ENCODE results near the gene SYT8. TPM values are rescaled to one million over a fixed set of nuclear protein-coding genes. Genes with fewer than 3 reads are reported as not detected.

SYT8 gene, protein sequence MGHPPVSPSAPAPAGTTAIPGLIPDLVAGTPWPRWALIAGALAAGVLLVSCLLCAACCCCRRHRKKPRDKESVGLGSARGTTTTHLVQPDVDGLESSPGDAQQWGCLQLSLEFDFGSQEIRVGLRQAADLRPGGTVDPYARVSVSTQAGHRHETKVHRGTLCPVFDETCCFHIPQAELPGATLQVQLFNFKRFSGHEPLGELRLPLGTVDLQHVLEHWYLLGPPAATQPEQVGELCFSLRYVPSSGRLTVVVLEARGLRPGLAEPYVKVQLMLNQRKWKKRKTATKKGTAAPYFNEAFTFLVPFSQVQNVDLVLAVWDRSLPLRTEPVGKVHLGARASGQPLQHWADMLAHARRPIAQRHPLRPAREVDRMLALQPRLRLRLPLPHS
- total RNA-seq (2022; extraction: Qiagen RNA extraction; ENCODE audit: low read depth): 0.21 to 1.00 TPM (median 0.36 TPM) in 5 replicates

DNA sequence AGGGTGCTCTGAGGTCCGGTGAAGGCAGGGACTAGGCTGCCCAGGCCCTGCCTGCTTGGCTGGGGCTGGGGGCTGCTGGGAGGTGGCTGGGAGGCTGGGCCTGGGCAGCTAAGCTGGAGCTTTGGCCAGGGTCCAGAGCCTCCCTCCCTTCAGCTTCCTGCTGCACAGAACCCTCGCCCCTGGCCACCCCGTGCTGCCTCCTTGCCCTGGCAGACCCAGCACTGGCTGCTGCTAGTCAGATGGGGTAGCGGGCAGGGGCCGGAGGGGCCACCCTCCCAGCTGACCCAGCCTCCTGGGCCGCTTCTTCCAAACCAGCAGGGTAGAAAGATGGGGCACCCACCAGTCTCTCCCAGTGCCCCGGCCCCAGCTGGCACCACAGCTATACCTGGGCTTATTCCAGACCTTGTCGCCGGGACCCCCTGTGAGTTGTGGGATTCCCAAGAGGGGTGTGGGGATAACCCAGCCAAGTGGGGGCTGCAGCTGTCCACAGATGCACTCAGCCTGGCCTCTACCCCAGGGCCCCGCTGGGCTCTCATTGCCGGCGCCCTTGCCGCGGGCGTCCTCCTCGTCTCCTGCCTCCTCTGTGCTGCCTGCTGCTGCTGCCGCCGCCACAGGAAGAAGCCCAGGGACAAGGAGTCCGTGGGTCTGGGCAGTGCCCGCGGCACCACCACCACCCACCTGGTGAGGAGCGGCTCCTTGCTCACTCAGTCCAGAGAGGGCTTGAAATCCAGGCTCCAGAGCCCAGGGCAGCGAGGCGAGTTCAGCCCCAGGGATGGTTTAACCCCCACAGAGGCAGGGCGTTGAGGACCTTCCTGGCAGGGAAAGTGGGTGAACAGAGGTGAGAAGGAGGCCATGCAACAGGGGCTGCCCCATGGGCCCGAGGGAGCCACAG is at the start of gene SYT8:
Gene SYT8, plus strand, starts transcription at position 212 of the 892 bp plus-strand sequence. Its CDS starts 116 bp downstream, at position 328.

DNA sequence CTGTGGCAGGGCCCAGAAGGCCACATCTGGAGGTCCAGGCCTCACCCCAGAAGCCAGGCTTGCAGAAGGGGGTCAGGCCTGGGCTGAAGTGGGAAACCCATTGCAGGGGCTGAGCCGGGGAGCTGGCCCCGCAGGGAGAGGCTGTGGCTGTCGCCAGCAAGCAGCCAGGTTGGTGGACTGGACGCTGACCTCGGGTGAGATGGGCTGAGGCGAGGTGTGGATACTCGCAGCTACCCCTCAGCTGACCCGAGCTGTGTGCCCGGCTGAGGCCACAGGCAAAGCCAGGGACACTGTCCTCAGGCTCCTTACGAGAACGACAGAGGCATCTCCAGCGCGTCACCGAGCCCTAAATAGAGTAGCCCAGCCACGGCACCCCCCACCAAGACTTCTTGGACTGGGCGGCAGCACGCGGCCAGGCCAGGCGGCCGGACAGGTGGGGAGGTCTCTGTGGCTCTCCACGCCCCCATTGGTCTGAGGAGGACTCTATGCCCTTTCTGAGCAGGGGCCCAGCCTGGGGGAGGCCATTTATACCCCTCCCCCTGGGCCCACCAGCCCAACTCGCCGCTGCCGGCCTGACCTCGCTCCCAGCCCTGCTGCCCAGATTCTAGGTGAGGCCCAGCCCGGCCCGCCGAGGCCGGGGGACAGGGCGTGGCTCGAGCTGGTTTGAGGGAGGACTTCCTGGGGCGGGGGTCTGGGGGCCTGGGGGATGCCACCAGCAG is 3.8 kb downstream of the SYT8 start, which contains the start of gene TNNI2:
Gene TNNI2, plus strand, starts transcription at position 556 of the 719 bp plus-strand sequence. CDS start 716 bp downstream, outside the sequence.

GRCh38 chr11:1852877-1853276 is 18.1 kb downstream of the SYT8 start, which contains the start of gene LSP1:
Gene LSP1 (plus strand): TSS chr11:1853084. CDS start chr11:1853145, 61 bp downstream.

Other genes starting within 250 kb of the SYT8 start
- not detected in 5 replicates for gene KRTAP5-1, start 249.7 kb upstream of the SYT8 start, total RNA-seq (2022; extraction: Qiagen RNA extraction; ENCODE audit: low read depth)
- gene KRTAP5-2, start 236.7 kb upstream of the SYT8 start, total RNA-seq (2022; extraction: Qiagen RNA extraction; ENCODE audit: low read depth): not detected in 5 replicates
- gene KRTAP5-3, start 226.5 kb upstream of the SYT8 start, total RNA-seq (2022; extraction: Qiagen RNA extraction; ENCODE audit: low read depth): not detected in 5 replicates
- not detected in 5 replicates for gene KRTAP5-4, start 212.9 kb upstream of the SYT8 start, total RNA-seq (2022; extraction: Qiagen RNA extraction; ENCODE audit: low read depth)
- gene KRTAP5-5, start 205.2 kb upstream of the SYT8 start, total RNA-seq (2022; extraction: Qiagen RNA extraction; ENCODE audit: low read depth): not detected in 5 replicates
- not detected in 5 replicates for gene KRTAP5-6, start 137.8 kb upstream of the SYT8 start, total RNA-seq (2022; extraction: Qiagen RNA extraction; ENCODE audit: low read depth)
- gene IFITM10, start 84.4 kb upstream of the SYT8 start, total RNA-seq (2022; extraction: Qiagen RNA extraction; ENCODE audit: low read depth): 0.96 to 2.1 TPM (median 1.2 TPM) in 5 replicates
- gene CTSD, start 71.1 kb upstream of the SYT8 start, total RNA-seq (2022; extraction: Qiagen RNA extraction; ENCODE audit: low read depth): 357 to 564 TPM (median 482 TPM) in 5 replicates
- gene TNNI2, start 4.0 kb downstream of the SYT8 start, total RNA-seq (2022; extraction: Qiagen RNA extraction; ENCODE audit: low read depth): 0.39 TPM in 1 of 5 replicates, not detected in the others
- 1.2 to 3.2 TPM (median 2.2 TPM) in 5 replicates for gene LSP1, start 18.1 kb downstream of the SYT8 start, total RNA-seq (2022; extraction: Qiagen RNA extraction; ENCODE audit: low read depth)
- not detected in 5 replicates for gene PRR33, start 56.9 kb downstream of the SYT8 start, total RNA-seq (2022; extraction: Qiagen RNA extraction; ENCODE audit: low read depth)
- 0.13 to 0.16 TPM (median 0.14 TPM) in 3 of 5 replicates, not detected in the others for gene TNNT3, start 84.7 kb downstream of the SYT8 start, total RNA-seq (2022; extraction: Qiagen RNA extraction; ENCODE audit: low read depth)
- gene MRPL23, start 112.3 kb downstream of the SYT8 start, total RNA-seq (2022; extraction: Qiagen RNA extraction; ENCODE audit: low read depth): 144 to 164 TPM (median 156 TPM) in 5 replicates
- 8.3 to 20.6 TPM (median 14.5 TPM) in 5 replicates for gene H19, start 162.9 kb downstream of the SYT8 start, total RNA-seq (2022; extraction: Qiagen RNA extraction; ENCODE audit: low read depth)

Data from A549 treated with GW870086 at 1 μM for 4 hours (cell line).